H9 (cell line): ENCODE measurements around the gene TMCO2. TPM values are rescaled to one million over a fixed set of nuclear protein-coding genes. Genes with fewer than 3 reads are reported as not detected.

Experiments
- DNase-seq: peaks from one replicate; pipeline ENCODE4 v3.0.0-alpha.2; 2017
- H2AFZ ChIP-seq: one replicate; pipeline ENCODE4 v1.6.1; 2013; ENCODE audit warnings: mild to moderate bottlenecking, low read length, control low read depth, moderate library complexity
- H2AK5ac ChIP-seq: 2 replicates; pipeline ENCODE4 v1.6.1; 2013; ENCODE audit warnings: low read length, control low read depth, mixed read lengths; ENCODE audit not compliant: insufficient read length
- H2BK120ac ChIP-seq: one replicate; pipeline ENCODE4 v1.6.1; 2013; ENCODE audit warnings: low read depth, mild to moderate bottlenecking, low read length, control low read depth, inconsistent platforms; ENCODE audit not compliant: poor library complexity, severe bottlenecking
- H2BK12ac ChIP-seq: 2 replicates; pipeline ENCODE4 v1.6.1; 2013; ENCODE audit warnings: low read length, control low read depth, mixed read lengths, low read depth; ENCODE audit not compliant: insufficient read length
- H2BK15ac ChIP-seq: 2 replicates; pipeline ENCODE4 v1.6.1; 2013; ENCODE audit warnings: low read depth, low read length, control low read depth
- H2BK20ac ChIP-seq: one replicate; pipeline ENCODE4 v1.6.1; 2013; ENCODE audit warnings: low read depth, mild to moderate bottlenecking, low read length, control low read depth, inconsistent platforms; ENCODE audit not compliant: poor library complexity, severe bottlenecking
- H2BK5ac ChIP-seq: 2 replicates; pipeline ENCODE4 v1.6.1; 2013; ENCODE audit warnings: low read length, control low read depth, mixed read lengths; ENCODE audit not compliant: insufficient read length
- H3K14ac ChIP-seq: 2 replicates; pipeline ENCODE4 v1.6.1; 2013; ENCODE audit warnings: low read length, control low read depth; ENCODE audit not compliant: insufficient read depth
- H3K18ac ChIP-seq: 2 replicates; pipeline ENCODE4 v1.6.1; 2013; ENCODE audit warnings: low read depth, mild to moderate bottlenecking, mixed read lengths, low read length, control low read depth; ENCODE audit not compliant: insufficient read length
- H3K23ac ChIP-seq: 2 replicates; pipeline ENCODE4 v1.6.1; 2013; ENCODE audit warnings: low read length, control low read depth, mixed read lengths, low read depth; ENCODE audit not compliant: insufficient read length
- H3K23me2 ChIP-seq: 2 replicates; pipeline ENCODE4 v1.6.1; 2013; ENCODE audit warnings: low read depth, mild to moderate bottlenecking, mixed read lengths, low read length, control low read depth; ENCODE audit not compliant: insufficient read length, poor library complexity, severe bottlenecking
- H3K27ac ChIP-seq: 2 replicates; pipeline ENCODE4 v1.5.1; 2013; ENCODE audit warnings: low read length, control low read depth, mixed read lengths, low read depth; ENCODE audit not compliant: insufficient read length
- H3K27me3 ChIP-seq: 2 replicates; pipeline ENCODE4 v1.6.1; 2013; ENCODE audit warnings: low read length, control low read depth, inconsistent platforms; ENCODE audit not compliant: insufficient read depth
- H3K4ac ChIP-seq: 2 replicates; pipeline ENCODE4 v1.6.1; 2013; ENCODE audit warnings: low read depth, mild to moderate bottlenecking, control low read depth, inconsistent platforms, low read length, moderate library complexity
- H3K4me1 ChIP-seq: 2 replicates; pipeline ENCODE4 v1.6.1; 2013; ENCODE audit warnings: low read length, control low read depth, inconsistent platforms; ENCODE audit not compliant: insufficient read depth
- H3K4me2 ChIP-seq: 2 replicates; pipeline ENCODE4 v1.6.1; 2013; ENCODE audit warnings: low read length, control low read depth, mixed read lengths; ENCODE audit not compliant: insufficient read length, insufficient read depth
- H3K56ac ChIP-seq: 2 replicates; pipeline ENCODE4 v1.6.1; 2013; ENCODE audit warnings: low read depth, mild to moderate bottlenecking, mixed read lengths, low read length, control low read depth; ENCODE audit not compliant: insufficient read length
- H3K79me1 ChIP-seq: 2 replicates; pipeline ENCODE4 v1.6.1; 2013; ENCODE audit warnings: low read depth, mild to moderate bottlenecking, moderate library complexity, low read length, control low read depth, inconsistent platforms; ENCODE audit not compliant: insufficient read depth, poor library complexity, severe bottlenecking
- H3K79me2 ChIP-seq: 2 replicates; pipeline ENCODE4 v1.6.1; 2013; ENCODE audit warnings: low read length, control low read depth, inconsistent platforms; ENCODE audit not compliant: insufficient read depth
- H3K9ac ChIP-seq: 2 replicates; pipeline ENCODE4 v1.6.1; 2013; ENCODE audit warnings: low read length, control low read depth, mixed read lengths; ENCODE audit not compliant: insufficient read length; ENCODE audit errors: extremely low read depth
- H3K9me3 ChIP-seq: one replicate; pipeline ENCODE4 v1.6.1; 2013; ENCODE audit warnings: low read depth, low read length, inconsistent platforms; ENCODE audit not compliant: control insufficient read depth
- H3T11ph ChIP-seq: one replicate; pipeline ENCODE4 v1.6.1; 2013; ENCODE audit warnings: mild to moderate bottlenecking, low read length, control low read depth, inconsistent platforms
- H4K20me1 ChIP-seq: one replicate; pipeline ENCODE4 v1.6.1; 2013; ENCODE audit not compliant: control insufficient read depth, insufficient read length, insufficient read depth
- H4K5ac ChIP-seq: 2 replicates; pipeline ENCODE4 v1.6.1; 2013; ENCODE audit warnings: low read depth, mild to moderate bottlenecking, mixed read lengths, low read length, control low read depth; ENCODE audit not compliant: insufficient read length
- H4K8ac ChIP-seq: replicated peaks from 2 replicates; pipeline ENCODE4 v1.6.1; 2013; ENCODE audit warnings: low read length, control low read depth, mixed read lengths, low read depth; ENCODE audit not compliant: insufficient read length
- H4K91ac ChIP-seq: 2 replicates; pipeline ENCODE4 v1.6.1; 2013; ENCODE audit warnings: low read depth, mild to moderate bottlenecking, moderate library complexity, mixed read lengths, low read length, control low read depth; ENCODE audit not compliant: insufficient read length
- H3K27ac Mint-ChIP-seq, 3 experiments: 2 replicates in 2 of 3; 3 replicates in 1 of 3; pipeline ENCODE4 v1.8.0; 2020 to 2021; ENCODE audit warnings: mixed read lengths in 3 of 3, mild to moderate bottlenecking in 1 of 3, moderate library complexity in 1 of 3
- H3K27me3 Mint-ChIP-seq: 2 replicates; pipeline ENCODE4 v1.8.0; 2021; ENCODE audit warnings: low read depth, mild to moderate bottlenecking, moderate library complexity, mixed read lengths
- H3K36me3 Mint-ChIP-seq, 3 experiments: 2 replicates in 2 of 3; 3 replicates in 1 of 3; pipeline ENCODE4 v1.8.0; 2020 to 2021; ENCODE audit warnings: low read depth in 3 of 3, mixed read lengths in 3 of 3; ENCODE audit not compliant: insufficient read depth in 1 of 3
- H3K4me1 Mint-ChIP-seq, 2 experiments: 2 replicates each; pipeline ENCODE4 v1.8.0; 2020; ENCODE audit warnings: mixed read lengths in 2 of 2
- H3K4me3 Mint-ChIP-seq, 2 experiments: 2 replicates in 1 of 2; 3 replicates in 1 of 2; pipeline ENCODE4 v1.8.0; 2020 to 2021; ENCODE audit warnings: mild to moderate bottlenecking in 2 of 2, mixed read lengths in 2 of 2, moderate library complexity in 1 of 2
- H3K9me3 Mint-ChIP-seq, 2 experiments: 2 replicates in 1 of 2; 3 replicates in 1 of 2; pipeline ENCODE4 v1.8.0; 2020; ENCODE audit warnings: mild to moderate bottlenecking in 2 of 2, mixed read lengths in 2 of 2, moderate library complexity in 1 of 2
- CTCF ChIP-seq: fragments of 200-600 bp; sonication (generic); conservative IDR thresholded peaks from 3 replicates; pipeline ENCODE4 v1.8.0; 2021; ENCODE audit warnings: antibody characterized with exemption, mild to moderate bottlenecking
- WGBS: extraction: QIAGEN DNeasy Blood & Tissue Kit; methylation state at CpG from one replicate; pipeline ENCODE4 v1.1.7; 2013; ENCODE audit warnings: missing lambda C conversion rate, low lambda C conversion rate, mixed read lengths; ENCODE audit not compliant: insufficient read length; ENCODE audit errors: extremely low coverage; 5-methylcytosine and 5-hydroxymethylcytosine counted together
- total RNA-seq: library from RNA; stranded (reverse); gene quantifications from 2 replicates; pipeline ENCODE4 v1.2.1, GENCODE V29; 2021

Gene TMCO2
- total RNA-seq, 1 experiment from 2014 or later: not detected

DNA sequence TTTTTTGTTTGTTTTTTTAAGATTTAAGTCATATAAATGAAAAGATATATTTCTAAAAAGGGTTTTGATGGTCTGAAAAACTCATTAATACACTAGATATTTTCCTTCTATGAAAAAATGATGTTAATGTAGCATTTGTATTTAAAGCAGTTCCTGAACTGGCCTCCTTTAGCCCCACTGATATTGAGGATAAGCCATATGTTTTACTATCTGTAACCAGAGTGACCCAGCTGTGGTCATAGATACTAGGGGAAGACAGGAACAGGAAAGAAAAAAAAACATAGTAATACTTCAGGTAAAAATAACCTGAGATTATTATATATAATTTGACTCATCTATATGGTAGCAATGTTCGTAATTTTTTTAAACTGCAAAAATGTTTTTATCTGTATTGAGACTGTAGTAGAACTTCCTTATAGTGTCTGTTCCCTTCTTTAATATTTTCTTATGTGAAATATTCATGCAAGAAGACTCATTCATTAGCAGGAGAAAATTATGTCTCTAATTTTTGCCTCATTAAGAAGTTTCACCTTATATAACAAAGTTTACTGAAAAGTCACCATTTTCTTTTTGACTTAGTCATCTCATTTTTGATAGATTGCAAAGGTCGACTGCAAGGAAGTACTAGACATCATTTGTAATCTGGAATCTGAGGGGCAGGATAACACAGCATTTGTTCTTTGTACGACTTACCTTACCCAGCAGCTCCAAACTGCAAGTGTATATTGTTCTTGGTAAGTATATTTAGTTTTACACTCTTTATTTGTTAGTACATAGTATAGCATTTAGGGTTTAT, 25.6 kb upstream of the TMCO2 start:
- Histone ChIP-seq H3K23me2 (no peaks in the 10 kb centered on the region), H2BK12ac (no peak overlapping the region), H3K27me3 (no peaks in the 10 kb centered on the region), H2BK120ac (no peak overlapping the region), H3T11ph (no peak overlapping the region), H4K5ac (no peak overlapping the region), H3K9ac (no peak overlapping the region), H3K14ac (no peak overlapping the region), H4K91ac (no peak overlapping the region), H3K79me1 (no peaks in the 10 kb centered on the region), H3K4me2 (no peak overlapping the region), H3K23ac (no peak overlapping the region), H3K56ac (no peak overlapping the region), H2AFZ (no peak overlapping the region), H2BK15ac (no peak overlapping the region), H2AK5ac (no peak overlapping the region), H4K8ac (no peak overlapping the region), H3K4me1 (no peaks in the 10 kb centered on the region), H3K18ac (no peak overlapping the region), H3K9me3 (no peaks in the 10 kb centered on the region), H3K4ac (no peak overlapping the region), H3K79me2 (no peaks in the 10 kb centered on the region), H4K20me1 (no peaks in the 10 kb centered on the region), H2BK5ac (no peak overlapping the region), H2BK20ac (no peak overlapping the region), H3K27ac (no peak overlapping the region)
- no peak overlapping the region for H3K27ac Mint-ChIP-seq
- H3K27me3 Mint-ChIP-seq: no peaks in the 10 kb centered on the region
- DNase-seq: no peak
- peaks cover 0 to 5% (median 1%) of the 10 kb centered on the region in 3 experiments; a peak in 3 of 7 replicates for H3K36me3 Mint-ChIP-seq
- no peaks in the 10 kb centered on the region for H3K4me1 Mint-ChIP-seq
- whole genome bisulfite sequencing: no CpG with 5 or more reads among the region's 3 CpGs
- no peak overlapping the region for H3K4me3 Mint-ChIP-seq
- no peak for TF ChIP-seq CTCF
- H3K9me3 Mint-ChIP-seq: no peaks in the 10 kb centered on the region
